ENCODE measurements around the gene ACTA1.

ACTA1 gene

GRCh38 chr1:229411434-229412055 is 22.3 kb downstream of the ACTA1 start:
- TF ChIP-seq EP300 (IDR thresholded peaks at IDR 0.05; ENCODE audit: borderline replicate concordance) = no peak
- no peak for TF ChIP-seq FOXM1 (IDR thresholded peaks at IDR 0.05; ENCODE audit: borderline replicate concordance, low read depth)
- no peak for TF ChIP-seq EGR1 (IDR thresholded peaks at IDR 0.05)
- no peak for TF ChIP-seq YY1 (IDR thresholded peaks at IDR 0.05; ENCODE audit: low read depth)
- no peak for TF ChIP-seq MAX (IDR thresholded peaks at IDR 0.05)
- no peak for TF ChIP-seq NFIC (IDR thresholded peaks at IDR 0.05)
- TF ChIP-seq CEBPB (IDR thresholded peaks at IDR 0.05) = no peak
- no peak for TF ChIP-seq REST (IDR thresholded peaks at IDR 0.05; ENCODE audit: low read depth)
- no peak for TF ChIP-seq ZBTB7A (IDR thresholded peaks at IDR 0.05; ENCODE audit: low read depth)
- no peak for TF ChIP-seq TCF12 (IDR thresholded peaks at IDR 0.05; ENCODE audit: low read depth)
- no peak for TF ChIP-seq RAD21 (IDR thresholded peaks at IDR 0.05; ENCODE audit: low read depth)
- no peak for TF ChIP-seq TEAD4 (IDR thresholded peaks at IDR 0.05)

DNA sequence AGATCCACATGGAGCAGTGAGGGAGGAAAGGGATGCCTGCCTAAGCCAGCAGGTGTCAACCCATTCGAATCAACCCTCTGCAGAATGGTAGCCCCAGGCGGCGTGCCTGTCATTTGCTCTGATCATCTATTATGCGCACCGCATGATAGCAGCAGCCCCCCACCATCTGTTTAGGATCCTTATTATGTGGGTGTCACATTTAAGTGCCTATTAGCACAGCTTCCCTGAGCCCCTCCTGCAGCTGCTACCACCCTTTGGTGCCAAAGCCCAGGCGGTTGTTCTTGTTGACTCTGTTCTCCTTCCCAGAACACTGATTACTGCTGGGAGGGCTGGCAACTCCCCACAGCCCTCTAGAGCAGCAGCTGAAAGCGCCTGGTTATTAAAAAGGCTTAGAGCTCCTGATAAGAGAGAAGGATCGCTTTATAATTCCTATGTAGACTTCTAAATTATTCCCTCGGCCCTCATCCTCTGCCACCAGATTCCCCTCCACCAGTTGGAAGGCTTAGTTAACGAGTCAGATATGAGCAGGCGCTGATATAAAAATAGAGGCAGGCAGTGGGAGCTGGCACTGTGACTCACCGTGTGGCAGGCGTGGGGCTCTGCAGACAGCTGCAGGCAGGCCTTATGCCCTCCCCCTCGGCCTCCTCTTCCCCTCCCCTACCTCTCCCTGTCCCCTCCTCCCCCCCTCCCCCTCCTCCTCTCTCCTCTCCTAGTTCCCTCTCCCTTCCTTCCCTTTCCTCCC is 23.0 kb downstream of the ACTA1 start:
- TF ChIP-seq ZBTB7A (IDR thresholded peaks at IDR 0.05; ENCODE audit: low read depth) (no peak), NFIC (IDR thresholded peaks at IDR 0.05) (no peak), USF1 (IDR thresholded peaks at IDR 0.05) (no peak), FOXM1 (IDR thresholded peaks at IDR 0.05; ENCODE audit: borderline replicate concordance, low read depth) (no peak), RAD21 (IDR thresholded peaks at IDR 0.05; ENCODE audit: low read depth) (no peak), REST (IDR thresholded peaks at IDR 0.05; ENCODE audit: low read depth) (no peak), EP300 (IDR thresholded peaks at IDR 0.05; ENCODE audit: borderline replicate concordance) (no peak), CREB1 (IDR thresholded peaks at IDR 0.05; ENCODE audit: low read depth) (no peak), EGR1 (IDR thresholded peaks at IDR 0.05) (no peak), TAF1 (IDR thresholded peaks at IDR 0.05; ENCODE audit: low read depth) (no peak), TCF12 (IDR thresholded peaks at IDR 0.05; ENCODE audit: low read depth) (no peak), YY1 (IDR thresholded peaks at IDR 0.05; ENCODE audit: low read depth) (no peak), CEBPB (IDR thresholded peaks at IDR 0.05) (no peak), TEAD4 (IDR thresholded peaks at IDR 0.05) (no peak), MAX (IDR thresholded peaks at IDR 0.05) (no peak)

DNA sequence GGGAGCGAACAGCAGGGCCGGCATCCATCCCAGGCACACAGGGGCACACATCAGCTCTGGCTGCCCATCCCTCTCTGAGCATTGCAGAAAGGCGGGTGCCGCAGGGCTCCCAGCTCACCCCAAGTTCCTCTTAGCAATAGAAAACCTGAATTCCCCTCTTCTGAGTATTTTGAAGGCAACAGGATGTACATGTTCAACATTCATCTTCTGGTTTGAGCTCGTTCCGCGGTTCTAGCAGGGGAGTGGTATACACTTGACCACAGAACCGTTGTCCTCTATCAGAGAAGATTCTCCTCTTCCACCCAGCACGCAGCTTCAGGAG is 23.6 kb downstream of the ACTA1 start:
- TF ChIP-seq CEBPB (IDR thresholded peaks at IDR 0.05) = no peak
- TF ChIP-seq TAF1 (IDR thresholded peaks at IDR 0.05; ENCODE audit: low read depth) = no peak
- TF ChIP-seq EP300 (IDR thresholded peaks at IDR 0.05; ENCODE audit: borderline replicate concordance) = no peak
- no peak for TF ChIP-seq FOXM1 (IDR thresholded peaks at IDR 0.05; ENCODE audit: borderline replicate concordance, low read depth)
- no peak for TF ChIP-seq ZBTB7A (IDR thresholded peaks at IDR 0.05; ENCODE audit: low read depth)

DNA sequence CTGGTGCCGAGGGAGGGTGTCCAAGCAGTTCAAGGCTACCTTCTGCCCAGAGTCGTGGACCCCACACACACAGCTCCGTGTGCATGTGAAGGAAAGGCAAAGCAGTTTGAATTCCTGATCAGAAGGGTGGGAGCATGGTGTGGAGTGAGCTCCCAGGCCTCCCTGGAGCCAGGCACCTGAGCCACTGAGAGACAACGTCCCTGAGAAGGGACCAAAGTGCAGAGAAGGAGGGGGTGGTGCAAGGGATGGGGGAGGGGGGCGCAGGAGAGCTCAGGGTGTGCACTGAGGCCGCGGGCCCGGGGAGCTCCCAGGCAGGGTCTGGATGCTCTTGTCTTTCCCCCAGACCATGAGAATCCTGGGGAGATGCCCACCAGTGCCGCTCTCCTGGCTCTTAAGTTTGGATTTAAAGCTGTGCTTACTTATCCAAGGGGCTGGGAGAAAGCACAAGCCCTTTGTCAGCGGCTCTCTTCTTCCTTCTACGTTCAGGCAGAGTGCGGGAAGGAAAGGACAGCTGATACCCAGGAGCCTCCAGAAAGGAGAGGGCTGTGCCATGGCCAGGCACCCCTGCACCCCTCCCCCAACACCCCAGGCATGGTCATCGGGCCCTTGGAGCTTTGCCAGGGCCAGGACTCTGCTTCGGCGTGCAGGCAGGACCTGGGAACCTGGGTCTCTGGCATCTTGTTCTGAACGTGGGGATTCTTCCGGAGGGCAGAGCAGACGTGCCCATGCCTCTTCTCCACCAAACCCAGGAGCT is 24.1 kb downstream of the ACTA1 start:
- TF ChIP-seq TCF12 (IDR thresholded peaks at IDR 0.05; ENCODE audit: low read depth) (no peak), CEBPB (IDR thresholded peaks at IDR 0.05) (no peak), FOXM1 (IDR thresholded peaks at IDR 0.05; ENCODE audit: borderline replicate concordance, low read depth) (no peak), ZBTB7A (IDR thresholded peaks at IDR 0.05; ENCODE audit: low read depth) (no peak), CREB1 (IDR thresholded peaks at IDR 0.05; ENCODE audit: low read depth) (no peak), TAF1 (IDR thresholded peaks at IDR 0.05; ENCODE audit: low read depth) (no peak), YY1 (IDR thresholded peaks at IDR 0.05; ENCODE audit: low read depth) (no peak), RAD21 (IDR thresholded peaks at IDR 0.05; ENCODE audit: low read depth) (no peak)

- TF ChIP-seq REST (IDR thresholded peaks at IDR 0.05; ENCODE audit: low read depth) (peak; percentile 76), CREB1 (IDR thresholded peaks at IDR 0.05; ENCODE audit: low read depth) (no peak), EGR1 (IDR thresholded peaks at IDR 0.05) (no peak)
Observed at GRCh38 chr1:229408458-229409037, 25.3 kb downstream of the ACTA1 start.

Measured in Ishikawa (cell line).